T47D (cell line): ENCODE measurements around the gene PHC3.

Experiments used
- DNase-seq, 2 experiments: peaks; one replicate each; pipeline versions ENCODE4 v3.0.0 to v3.0.0-alpha.2; 2011 to 2012; ENCODE audit warnings: low read depth in 1 of 2, low spot score in 1 of 2
- JUND ChIP-seq: IDR thresholded peaks from 2 replicates; pipeline ENCODE4 v1.6.1; 2012; ENCODE audit warnings: low read depth
- in situ Hi-C: cut with HindIII; loops from 2 replicates; pipeline ENCODE4 v1.10.0; 2016; ENCODE audit warnings: low sequenced_read_pairs, low pct_unique_long_range_greater_than_20kb

Gene PHC3

DNA sequence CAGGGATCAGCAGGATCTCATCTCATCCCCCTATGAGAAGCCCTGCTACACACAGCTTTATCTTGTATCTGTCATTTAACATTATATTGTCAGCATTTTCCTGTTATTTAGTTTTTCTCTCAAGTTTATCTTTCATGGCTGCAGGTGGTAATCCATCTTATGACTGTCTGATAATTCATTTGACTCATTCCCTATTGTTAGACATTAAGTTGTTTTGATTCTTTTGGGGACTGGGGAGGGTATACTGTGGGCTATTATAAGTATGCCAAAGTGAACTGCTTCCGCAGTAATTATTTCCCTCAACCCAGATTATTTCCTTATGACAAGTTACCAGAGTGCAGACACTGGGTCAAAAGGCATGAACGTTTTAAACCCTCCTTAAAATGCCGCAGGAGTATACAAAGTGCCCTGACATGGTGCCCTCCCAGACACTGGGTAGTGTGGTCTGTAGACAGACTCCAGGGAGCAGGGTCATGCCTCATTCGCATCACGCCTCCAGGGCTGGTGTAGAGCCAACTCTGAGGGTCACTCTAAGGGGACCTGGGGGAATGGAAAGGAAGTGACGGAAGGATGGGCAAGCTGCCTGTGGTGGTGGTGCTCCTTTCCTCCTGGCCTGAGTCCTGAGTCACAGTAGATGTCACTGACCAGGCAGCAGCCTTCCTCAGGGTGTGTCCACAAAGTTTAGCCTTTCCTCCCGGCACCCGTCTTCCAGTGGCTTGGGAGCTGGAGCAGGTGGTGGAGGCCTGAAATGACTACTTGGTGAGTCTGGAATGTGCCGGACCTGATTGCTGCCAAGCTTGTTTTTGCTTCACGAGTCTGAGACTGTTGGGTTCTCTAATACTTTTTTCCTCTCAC lies 132.2 kb downstream of the PHC3 start:
- no peak for TF ChIP-seq JUND
- peak in 1 of 2 experiments; percentile 86 for DNase-seq
- in situ Hi-C loops: no loop called here

- TF ChIP-seq JUND: no peak
- in situ Hi-C loops: no loop called here
- DNase-seq: no peak
These were observed 134.5 kb downstream of the PHC3 start for GRCh38 chr3:170047133-170047404.

DNA sequence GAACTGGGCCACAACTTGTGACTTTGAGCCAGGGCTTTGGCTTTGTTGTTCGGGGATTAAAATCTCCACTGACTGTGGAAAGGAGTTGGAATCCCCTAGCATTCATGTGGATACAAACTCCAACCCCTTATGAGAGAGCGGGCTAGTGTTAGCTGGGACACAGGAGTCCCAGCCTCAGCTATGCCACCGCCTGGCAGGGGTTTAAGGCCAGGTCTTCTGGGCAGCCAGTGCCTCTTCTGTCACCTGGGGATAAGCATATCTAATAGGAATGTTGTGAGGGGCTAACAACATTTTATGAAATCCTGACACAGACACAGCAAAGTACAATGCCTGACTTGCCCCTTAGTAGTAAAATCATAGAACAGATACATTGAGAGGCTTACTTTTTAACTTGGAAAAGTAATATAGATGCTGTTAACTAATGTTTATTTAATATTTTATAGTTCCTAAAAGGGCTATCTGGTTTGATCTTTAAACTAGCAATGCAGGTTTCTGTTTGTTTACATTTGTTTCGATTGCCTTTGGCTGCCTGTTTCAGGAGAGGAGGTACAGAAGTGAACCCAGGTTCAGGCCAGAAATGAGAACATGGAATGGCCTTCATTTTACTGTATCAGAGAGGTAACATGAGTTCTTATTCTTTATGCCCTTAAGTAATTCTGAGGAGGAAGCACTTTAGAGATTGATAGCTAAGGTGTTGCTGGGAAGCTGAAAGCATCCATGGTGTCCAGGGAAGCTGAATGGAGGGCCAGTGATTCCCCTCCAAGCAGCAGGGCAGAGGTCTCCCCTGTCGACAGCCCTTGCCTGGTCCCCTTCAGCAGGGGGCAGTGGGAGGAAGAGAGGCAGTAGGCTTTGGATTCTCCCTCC lies 135.0 kb downstream of the PHC3 start:
- TF ChIP-seq JUND: peak; percentile 73; the same call in 1 of the 2 replicates
- DNase-seq: peak; percentile 73 to 76
- in situ Hi-C loops: no loop called here

DNA sequence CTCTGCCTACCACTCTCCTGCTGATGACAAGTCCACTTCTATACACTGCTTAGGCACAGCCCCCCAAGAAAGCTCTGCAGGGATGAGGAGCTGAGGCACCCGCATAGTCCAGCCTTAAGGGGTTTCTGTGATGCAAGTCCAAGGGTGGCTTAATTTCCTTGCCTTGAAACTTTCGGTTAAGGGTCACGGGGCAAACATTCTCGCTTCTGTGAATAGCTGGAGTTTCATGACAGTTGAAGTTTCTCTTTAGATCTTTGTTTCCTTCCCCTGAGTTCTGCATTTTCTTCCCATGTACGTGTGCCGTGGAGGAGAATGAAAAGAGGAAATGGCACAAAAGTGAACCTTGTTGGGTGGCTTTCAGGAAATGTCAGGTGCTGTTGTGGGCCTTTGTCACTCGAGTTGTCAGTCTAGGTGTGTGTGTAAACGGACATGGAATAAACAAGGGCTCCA lies 136.7 kb downstream of the PHC3 start:
- in situ Hi-C loops: no loop called here
- no peak for TF ChIP-seq JUND

DNA sequence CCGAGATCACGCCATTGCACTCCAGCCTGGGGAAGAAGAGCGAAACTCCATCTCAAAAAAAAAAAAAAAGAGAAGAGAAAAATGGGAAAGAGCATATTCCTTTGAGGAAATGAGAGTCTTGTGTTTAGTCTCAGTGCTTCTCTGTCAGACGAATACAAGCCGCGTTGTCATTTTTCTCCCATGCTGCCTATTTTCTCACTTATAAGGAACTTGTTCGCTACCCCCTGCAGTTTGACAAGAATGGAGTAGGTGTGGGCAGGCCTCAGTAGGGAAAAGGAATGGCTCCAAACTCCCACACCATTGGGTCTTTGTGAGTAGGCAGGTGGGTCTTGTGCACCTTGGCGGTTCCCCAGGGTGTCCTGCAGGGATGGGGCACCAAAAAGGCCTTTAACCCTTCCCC lies 137.3 kb downstream of the PHC3 start:
- DNase-seq: no peak
- in situ Hi-C loops: no loop called here
- no peak for TF ChIP-seq JUND

More for the DNA sequence above, 136.7 kb downstream of the PHC3 start:
- peak in 1 of 2 experiments; percentile 49 for DNase-seq

DNA sequence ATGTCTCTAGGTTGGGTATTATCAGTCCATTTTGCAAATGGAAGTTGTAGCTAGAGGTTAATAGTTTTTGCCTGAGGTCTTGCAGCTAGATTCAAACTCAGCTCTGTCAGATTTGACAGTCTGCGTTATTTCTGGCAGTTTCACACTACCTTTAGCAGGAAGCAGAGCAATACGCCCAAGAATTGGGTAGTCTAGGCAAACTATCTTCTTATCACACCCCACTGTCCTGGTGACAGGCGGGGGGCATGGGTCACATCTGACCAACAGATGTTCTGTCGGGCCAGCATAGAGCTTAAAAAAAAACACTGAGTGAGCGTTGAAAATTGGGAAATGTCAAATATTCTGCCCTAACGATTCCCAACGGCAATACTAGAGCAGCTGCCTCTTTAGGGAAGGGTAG lies 138.0 kb downstream of the PHC3 start:
- no peak for DNase-seq
- TF ChIP-seq JUND: no peak
- in situ Hi-C loops: no loop called here

GRCh38 chr3:170040418-170040817 lies 141.1 kb downstream of the PHC3 start:
- no peak for TF ChIP-seq JUND
- in situ Hi-C loops: no loop called here
- DNase-seq: no peak

DNA sequence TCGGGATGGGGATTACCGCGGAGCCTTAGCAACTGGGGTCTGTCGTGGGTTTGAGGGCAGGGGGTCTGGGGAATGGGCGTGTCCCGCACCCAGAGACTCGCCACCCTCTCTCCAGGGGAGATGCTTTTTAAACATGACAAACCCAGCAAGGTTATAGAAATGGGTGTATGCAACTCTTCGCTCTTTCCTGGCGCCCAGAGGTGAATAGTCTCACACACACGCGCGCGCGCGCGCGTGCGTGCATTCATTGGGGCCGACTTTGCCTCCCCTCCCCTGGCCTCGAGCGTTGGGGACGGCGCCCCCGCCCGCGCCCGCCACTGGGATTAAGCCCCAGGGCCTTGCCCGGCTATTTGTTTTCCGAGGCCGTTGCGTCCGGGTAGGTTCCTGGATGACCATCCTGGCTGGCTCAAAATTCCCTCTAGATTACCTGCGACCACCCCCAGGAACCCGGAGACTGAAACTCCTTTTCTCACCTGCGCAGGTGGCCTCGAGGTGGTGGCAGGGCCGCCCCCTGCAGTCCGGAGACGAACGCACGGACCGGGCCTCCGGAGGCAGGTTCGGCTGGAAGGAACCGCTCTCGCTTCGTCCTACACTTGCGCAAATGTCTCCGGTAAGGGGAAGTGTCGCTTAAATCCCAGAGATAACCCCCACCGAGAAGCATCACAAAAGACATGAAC lies 143.0 kb downstream of the PHC3 start:
- in situ Hi-C loops: no loop called here
- TF ChIP-seq JUND: no peak
- DNase-seq: peak; percentile 67 to 77
